Measurements from ENCODE around the gene SPP2. TPM values are rescaled to one million over a fixed set of nuclear protein-coding genes. Genes with fewer than 3 reads are reported as not detected.

Gene SPP2
- total RNA-seq, 1 experiment from 2014 or later = not detected

DNA sequence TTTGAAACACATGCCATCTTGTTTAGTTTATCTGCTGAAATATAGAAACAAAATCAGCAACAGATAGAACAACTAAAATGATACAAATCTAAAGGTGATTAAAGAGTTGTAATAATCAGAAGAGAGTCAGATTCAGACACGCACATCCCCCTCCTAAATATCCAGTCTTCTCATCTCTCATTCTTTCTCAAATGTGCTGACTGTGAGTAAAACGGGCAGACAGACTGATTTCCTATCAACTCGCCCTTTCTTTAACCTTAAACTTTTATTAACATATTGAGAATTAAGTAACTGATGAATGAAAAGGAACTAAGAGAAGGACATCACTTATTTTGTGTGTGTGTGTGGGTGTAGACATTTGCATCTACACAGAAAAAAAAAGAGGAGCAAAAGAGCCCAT is 34.6 kb upstream of the SPP2 start:
- DNase-seq (ENCODE audit: low spot score) (no peak), ATAC-seq (no peak)
- CTCF ChIA-PET = no interaction called here
- peaks cover 10% of the 10 kb centered on the region for H3K9me3 Mint-ChIP-seq
- no peaks in the 10 kb centered on the region for H3K36me3 Mint-ChIP-seq
- no peak overlapping the region for H3K4me3 Mint-ChIP-seq
- no peak overlapping the region for H3K27ac Mint-ChIP-seq
- TF ChIP-seq, protein P1, sequence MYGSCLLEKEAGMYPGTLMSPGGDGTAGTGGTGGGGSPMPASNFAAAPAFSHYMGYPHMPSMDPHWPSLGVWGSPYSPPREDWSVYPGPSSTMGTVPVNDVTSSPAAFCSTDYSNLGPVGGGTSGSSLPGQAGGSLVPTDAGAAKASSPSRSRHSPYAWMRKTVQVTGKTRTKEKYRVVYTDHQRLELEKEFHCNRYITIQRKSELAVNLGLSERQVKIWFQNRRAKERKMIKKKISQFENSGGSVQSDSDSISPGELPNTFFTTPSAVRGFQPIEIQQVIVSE (CRISPR knock-in tag; IDR thresholded peaks at IDR 0.05; ENCODE audit: borderline replicate concordance) = no peak
- TF ChIP-seq EMX1 (CRISPR knock-in tag; IDR thresholded peaks at IDR 0.05) (no peak), HMGA2 (CRISPR knock-in tag; IDR thresholded peaks at IDR 0.05) (no peak)
- no peaks in the 10 kb centered on the region for H3K4me1 Mint-ChIP-seq
- POLR2A ChIA-PET = no interaction called here
- no peaks in the 10 kb centered on the region for H3K27me3 Mint-ChIP-seq (ENCODE audit: low read depth)

DNA sequence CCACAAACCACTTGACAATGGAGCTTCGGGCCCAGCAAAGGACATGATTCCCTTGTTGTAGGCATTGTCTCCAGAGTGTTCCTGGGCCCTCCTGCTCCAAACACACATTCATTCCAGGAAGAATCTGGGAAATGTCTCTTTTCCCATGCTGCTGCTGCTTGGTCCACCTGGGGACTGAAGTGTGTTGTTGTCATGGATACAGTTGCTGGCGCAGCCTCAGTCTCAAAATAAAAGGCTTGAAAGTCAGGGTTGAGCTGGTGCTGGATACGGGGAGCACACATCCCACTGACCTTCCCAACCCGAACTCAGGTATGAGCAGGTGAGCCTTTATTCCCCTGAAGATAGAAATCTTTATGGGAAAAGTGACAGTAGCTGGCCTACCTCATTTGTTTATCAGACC is 30.6 kb upstream of the SPP2 start:
- POLR2A ChIA-PET = no interaction called here
- no peak for ATAC-seq
- no peak overlapping the region for H3K4me3 Mint-ChIP-seq
- H3K27me3 Mint-ChIP-seq (ENCODE audit: low read depth) = no peaks in the 10 kb centered on the region
- no peaks in the 10 kb centered on the region for H3K4me1 Mint-ChIP-seq
- peaks cover 16% of the 10 kb centered on the region for H3K36me3 Mint-ChIP-seq
- H3K27ac Mint-ChIP-seq = no peak overlapping the region
- no peak for TF ChIP-seq NR1H2 (CRISPR knock-in tag; IDR thresholded peaks at IDR 0.05)
- TF ChIP-seq, protein P2, sequence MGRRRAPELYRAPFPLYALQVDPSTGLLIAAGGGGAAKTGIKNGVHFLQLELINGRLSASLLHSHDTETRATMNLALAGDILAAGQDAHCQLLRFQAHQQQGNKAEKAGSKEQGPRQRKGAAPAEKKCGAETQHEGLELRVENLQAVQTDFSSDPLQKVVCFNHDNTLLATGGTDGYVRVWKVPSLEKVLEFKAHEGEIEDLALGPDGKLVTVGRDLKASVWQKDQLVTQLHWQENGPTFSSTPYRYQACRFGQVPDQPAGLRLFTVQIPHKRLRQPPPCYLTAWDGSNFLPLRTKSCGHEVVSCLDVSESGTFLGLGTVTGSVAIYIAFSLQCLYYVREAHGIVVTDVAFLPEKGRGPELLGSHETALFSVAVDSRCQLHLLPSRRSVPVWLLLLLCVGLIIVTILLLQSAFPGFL (CRISPR knock-in tag; IDR thresholded peaks at IDR 0.05; ENCODE audit: borderline replicate concordance) = no peak
- peaks cover 36% of the 10 kb centered on the region for H3K9me3 Mint-ChIP-seq
- DNase-seq (ENCODE audit: low spot score) = no peak
- CTCF ChIA-PET = no interaction called here

DNA sequence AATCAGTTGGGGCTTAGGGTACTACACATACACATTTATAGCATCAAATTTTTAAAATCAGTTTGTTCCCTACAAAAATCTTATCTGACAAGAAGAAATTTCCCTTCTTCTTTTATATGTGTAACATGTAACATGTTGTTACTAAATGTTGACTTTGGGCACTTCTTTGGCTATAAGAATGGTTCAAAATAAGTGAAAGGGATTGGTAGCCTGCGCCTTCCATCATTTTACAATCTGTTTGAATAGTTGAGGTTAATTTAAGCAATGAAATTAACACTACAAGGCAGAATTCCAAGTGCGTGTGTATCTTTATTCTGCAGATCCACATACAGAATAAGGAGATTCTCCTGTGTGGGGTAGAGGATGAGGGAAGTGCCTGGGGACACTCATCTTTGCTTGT is 30.2 kb upstream of the SPP2 start:
- H3K9me3 Mint-ChIP-seq = peaks cover 36% of the 10 kb centered on the region
- DNase-seq (ENCODE audit: low spot score) = no peak

DNA sequence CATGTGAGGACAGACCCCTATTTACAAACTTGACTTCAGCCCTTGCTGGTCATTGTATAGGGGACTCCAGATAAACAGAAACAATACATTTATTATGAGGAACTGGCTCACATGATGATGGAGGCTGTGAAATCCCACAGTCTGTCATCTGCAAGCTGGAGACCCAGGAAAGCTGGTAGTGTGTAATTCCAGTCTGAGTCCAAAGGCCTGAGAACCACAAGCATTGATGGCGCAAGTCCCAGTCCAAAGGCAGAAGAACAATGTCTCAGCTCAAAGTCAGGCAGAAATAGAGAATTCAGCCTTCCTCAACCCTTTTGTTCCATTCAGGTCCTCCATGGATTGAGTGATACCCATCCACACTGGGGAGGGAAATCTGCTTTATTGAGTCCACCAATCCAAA is 28.1 kb upstream of the SPP2 start:
- H3K27me3 Mint-ChIP-seq (ENCODE audit: low read depth) = peaks cover 11% of the 10 kb centered on the region
- CTCF ChIA-PET = no interaction called here
- DNase-seq (ENCODE audit: low spot score) (no peak), ATAC-seq (no peak)
- H3K9me3 Mint-ChIP-seq = peaks cover 36% of the 10 kb centered on the region
- no peak overlapping the region for H3K27ac Mint-ChIP-seq
- TF ChIP-seq, protein P3, sequence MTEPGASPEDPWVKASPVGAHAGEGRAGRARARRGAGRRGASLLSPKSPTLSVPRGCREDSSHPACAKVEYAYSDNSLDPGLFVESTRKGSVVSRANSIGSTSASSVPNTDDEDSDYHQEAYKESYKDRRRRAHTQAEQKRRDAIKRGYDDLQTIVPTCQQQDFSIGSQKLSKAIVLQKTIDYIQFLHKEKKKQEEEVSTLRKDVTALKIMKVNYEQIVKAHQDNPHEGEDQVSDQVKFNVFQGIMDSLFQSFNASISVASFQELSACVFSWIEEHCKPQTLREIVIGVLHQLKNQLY (CRISPR knock-in tag; IDR thresholded peaks at IDR 0.05) = no peak
- no peak for TF ChIP-seq ZNF121 (CRISPR knock-in tag; IDR thresholded peaks at IDR 0.05)
- POLR2A ChIA-PET = no interaction called here
- peaks cover 6% of the 10 kb centered on the region for H3K4me1 Mint-ChIP-seq
- peaks cover 16% of the 10 kb centered on the region for H3K36me3 Mint-ChIP-seq
- H3K4me3 Mint-ChIP-seq = no peak overlapping the region

More for the DNA sequence above, 30.2 kb upstream of the SPP2 start:
- CTCF ChIA-PET = no interaction called here
- Mint-ChIP-seq H3K27me3 (ENCODE audit: low read depth) (no peaks in the 10 kb centered on the region), H3K27ac (no peak overlapping the region), H3K4me1 (no peaks in the 10 kb centered on the region), H3K4me3 (no peak overlapping the region), H3K36me3 (peaks cover 16% of the 10 kb centered on the region)
- TF ChIP-seq, protein P4, sequence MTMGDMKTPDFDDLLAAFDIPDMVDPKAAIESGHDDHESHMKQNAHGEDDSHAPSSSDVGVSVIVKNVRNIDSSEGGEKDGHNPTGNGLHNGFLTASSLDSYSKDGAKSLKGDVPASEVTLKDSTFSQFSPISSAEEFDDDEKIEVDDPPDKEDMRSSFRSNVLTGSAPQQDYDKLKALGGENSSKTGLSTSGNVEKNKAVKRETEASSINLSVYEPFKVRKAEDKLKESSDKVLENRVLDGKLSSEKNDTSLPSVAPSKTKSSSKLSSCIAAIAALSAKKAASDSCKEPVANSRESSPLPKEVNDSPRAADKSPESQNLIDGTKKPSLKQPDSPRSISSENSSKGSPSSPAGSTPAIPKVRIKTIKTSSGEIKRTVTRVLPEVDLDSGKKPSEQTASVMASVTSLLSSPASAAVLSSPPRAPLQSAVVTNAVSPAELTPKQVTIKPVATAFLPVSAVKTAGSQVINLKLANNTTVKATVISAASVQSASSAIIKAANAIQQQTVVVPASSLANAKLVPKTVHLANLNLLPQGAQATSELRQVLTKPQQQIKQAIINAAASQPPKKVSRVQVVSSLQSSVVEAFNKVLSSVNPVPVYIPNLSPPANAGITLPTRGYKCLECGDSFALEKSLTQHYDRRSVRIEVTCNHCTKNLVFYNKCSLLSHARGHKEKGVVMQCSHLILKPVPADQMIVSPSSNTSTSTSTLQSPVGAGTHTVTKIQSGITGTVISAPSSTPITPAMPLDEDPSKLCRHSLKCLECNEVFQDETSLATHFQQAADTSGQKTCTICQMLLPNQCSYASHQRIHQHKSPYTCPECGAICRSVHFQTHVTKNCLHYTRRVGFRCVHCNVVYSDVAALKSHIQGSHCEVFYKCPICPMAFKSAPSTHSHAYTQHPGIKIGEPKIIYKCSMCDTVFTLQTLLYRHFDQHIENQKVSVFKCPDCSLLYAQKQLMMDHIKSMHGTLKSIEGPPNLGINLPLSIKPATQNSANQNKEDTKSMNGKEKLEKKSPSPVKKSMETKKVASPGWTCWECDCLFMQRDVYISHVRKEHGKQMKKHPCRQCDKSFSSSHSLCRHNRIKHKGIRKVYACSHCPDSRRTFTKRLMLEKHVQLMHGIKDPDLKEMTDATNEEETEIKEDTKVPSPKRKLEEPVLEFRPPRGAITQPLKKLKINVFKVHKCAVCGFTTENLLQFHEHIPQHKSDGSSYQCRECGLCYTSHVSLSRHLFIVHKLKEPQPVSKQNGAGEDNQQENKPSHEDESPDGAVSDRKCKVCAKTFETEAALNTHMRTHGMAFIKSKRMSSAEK (CRISPR knock-in tag; IDR thresholded peaks at IDR 0.05; ENCODE audit: borderline replicate concordance) = no peak
- TF ChIP-seq, protein P5, sequence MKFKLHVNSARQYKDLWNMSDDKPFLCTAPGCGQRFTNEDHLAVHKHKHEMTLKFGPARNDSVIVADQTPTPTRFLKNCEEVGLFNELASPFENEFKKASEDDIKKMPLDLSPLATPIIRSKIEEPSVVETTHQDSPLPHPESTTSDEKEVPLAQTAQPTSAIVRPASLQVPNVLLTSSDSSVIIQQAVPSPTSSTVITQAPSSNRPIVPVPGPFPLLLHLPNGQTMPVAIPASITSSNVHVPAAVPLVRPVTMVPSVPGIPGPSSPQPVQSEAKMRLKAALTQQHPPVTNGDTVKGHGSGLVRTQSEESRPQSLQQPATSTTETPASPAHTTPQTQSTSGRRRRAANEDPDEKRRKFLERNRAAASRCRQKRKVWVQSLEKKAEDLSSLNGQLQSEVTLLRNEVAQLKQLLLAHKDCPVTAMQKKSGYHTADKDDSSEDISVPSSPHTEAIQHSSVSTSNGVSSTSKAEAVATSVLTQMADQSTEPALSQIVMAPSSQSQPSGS (CRISPR knock-in tag; IDR thresholded peaks at IDR 0.05; ENCODE audit: borderline replicate concordance, low read depth) = no peak
- POLR2A ChIA-PET = no interaction called here
- ATAC-seq = no peak

Measured in WTC11 (cell line).